Activated T-cell treated with anti-CD3 and anti-CD28 coated beads, Interleukin-2, amount 50 U/mL, for 1 hour (primary cell): ENCODE data around the gene R3HDM2.

Source experiments
- DNase-seq: peaks from one replicate; pipeline ENCODE4 v3.0.0-alpha.2; 2020

The R3HDM2 gene

DNA sequence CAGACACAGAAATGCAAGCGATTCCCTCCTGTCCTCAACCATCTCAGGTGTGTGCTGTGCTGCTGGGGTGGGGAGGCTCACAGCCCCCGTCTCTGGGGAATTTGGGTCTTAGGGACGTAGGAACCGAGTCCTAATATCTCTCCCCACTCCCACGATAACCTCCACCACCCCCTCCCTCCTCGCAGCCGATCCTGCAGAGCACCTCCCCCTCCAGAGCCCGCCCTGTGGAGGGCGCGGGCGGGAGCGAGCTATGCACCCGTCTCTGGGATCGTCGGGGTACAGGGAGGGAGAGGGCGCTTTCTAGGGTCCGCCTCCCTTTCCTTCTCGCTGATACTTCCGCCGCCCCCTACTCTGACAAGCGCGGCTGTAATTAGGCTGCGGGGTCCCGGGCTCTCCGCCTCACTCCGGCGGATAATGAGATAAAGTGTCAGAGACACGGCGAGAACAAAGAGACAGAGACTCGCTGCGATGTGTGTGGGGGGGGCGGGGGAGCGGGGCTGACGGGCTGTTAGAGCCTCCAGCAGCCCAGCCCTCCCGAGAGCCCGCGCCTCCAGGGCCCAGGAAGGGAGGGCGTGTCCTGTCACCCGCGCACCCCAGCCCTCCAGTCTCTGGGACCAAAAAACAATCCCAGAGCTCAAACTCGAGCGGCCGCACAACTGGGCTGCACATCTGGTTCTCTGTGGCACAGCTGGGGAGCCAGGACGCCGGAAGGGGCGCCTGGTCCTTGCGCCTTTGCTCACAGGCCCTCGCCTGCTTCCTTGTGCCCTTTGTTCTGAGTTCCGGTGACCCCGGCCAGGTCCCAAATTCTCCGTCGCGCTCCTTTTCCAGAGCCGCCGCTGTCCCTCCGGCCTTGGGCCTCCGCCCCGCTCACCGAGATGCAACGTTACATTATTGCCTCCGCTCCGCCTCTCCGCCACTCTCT, 192.7 kb downstream of the R3HDM2 start:
- peak; percentile 49 for DNase-seq

DNA sequence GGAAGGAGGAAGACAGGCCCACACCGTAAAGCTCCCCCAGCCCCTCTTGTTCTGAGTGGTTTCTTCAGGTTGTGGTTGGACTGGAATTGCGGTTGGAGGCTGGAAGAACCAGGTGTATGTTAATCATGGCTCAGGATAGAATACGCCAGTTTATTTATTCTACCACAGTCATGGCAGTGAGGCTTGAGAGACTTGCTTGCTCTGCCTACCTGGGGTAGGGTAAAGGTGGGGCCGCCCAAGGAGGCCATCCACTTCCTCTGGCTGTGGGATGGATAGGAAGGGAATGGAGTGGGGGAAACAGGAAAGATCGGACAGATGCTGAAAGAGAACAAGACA, 193.3 kb downstream of the R3HDM2 start:
- DNase-seq, result no peak

DNA sequence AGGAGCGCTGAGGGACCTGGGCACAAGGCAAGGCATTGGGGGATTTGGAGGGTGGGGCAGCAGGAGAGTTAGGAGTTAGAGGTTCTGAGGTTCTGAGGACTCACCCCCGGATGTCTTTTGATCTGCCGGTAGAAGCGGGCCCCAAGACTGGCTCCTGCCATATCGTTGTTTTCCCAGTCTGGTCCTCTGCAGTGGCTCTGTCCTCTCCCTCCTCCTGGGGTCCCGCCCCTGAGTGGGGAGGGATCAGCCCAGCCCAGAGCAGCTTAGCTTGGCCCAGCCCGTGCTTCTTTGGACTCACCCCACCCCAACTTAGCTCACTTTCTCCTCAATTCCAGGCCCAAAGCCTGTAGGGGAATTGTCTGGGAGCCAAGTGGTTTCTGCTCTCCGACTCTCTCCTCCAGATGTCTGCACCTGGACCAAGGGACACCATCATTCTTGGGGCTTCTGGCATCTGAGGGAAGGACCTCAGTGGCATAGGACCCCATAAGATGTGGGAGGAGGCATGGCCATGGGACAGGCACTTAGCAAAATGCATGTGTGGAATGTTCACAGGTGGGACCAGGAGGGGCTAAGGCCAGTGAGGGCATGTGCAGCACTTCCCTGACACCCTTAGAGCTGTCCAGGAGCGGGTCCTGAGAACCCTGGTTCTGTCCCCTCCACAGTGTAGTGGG, 193.8 kb downstream of the R3HDM2 start:
- no peak for DNase-seq

DNA sequence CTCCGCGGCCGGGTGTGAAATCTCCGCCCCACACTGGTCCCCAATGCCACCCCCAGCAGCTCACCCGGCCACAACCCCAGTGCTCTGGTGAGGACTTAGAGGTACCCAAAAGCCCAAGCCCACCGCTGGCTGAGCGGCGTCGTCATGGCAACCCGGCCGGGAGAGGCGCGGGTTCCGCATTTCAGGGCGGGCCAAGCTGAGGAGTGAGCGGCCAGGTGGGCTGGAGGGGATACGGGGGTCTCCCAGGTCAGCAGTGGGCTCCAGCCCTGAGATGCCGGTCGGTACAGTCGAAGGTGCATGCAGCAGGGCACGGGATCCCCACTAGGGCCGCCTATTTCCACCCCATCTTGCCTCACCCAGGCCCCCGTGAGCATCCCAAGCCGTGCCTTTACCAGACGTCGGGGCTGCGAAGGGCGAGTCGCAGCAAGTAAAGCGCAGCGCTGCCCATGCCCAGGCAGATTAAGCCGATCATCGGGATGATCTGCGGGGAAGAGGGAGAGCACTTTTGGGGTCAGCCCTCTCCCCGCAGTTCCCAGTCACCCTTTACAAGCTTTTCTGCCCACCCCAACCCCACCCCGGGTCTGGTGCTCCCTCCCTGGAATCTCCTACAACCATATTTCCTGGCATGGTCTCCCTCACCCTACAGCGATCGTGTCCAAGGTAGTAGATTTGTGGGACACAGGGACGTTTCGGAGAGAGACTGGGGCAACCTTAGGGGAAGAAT, 194.5 kb downstream of the R3HDM2 start:
- no peak for DNase-seq

DNA sequence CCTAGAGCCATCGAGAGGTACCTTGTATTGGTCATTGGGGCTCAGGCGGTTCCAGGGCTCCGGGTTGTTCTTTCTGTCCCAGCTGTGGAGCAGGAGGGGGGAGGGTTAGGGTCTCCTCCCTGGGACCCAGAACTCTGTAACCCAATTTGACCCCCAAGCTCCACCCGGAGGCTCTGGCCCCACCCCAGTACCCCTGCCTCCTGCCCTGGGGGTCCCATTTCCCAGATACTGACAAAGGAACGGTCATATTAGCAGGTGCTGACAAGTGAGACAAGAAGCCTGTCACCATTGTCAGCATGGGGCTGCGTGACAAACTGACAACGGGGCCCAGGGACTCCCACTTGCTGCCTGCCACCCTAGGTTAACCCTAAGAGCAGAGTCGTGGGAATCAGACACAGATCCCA, 195.1 kb downstream of the R3HDM2 start:
- DNase-seq, result no peak

DNA sequence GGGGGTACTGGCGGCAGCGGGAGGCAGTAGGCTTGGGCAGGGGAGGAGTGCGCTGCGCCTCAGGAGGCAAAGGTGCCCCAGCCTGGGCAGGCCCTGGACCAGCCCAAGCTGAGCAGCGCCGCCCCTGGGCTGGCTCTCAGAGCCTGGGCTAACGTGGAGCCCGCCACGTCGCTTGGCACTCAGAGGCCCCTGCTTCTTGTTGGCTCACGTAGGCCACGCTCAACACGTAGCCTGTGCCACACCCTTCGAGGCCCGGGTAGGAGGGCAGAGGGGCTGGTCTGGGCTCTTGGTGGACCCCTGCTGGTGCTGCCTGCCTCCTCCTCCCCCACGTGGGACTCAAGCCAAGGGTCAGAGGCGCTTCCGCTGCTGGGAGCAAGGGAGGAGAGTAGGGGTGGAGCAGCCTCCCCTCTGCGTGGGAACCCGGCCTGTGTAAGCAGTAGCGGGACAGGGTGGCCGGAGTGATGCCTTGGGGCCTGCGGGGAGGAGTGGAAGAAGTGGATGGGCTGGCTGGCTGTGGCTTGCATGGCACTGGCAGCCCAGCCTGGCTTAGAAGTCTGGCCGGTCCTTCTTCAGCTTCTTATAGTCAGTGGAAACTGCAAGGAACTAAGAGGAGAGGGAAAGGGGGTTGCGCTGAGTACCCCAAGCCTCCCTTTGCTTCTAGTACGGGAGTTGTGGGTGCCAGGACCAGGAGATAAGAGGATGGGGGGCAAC, 195.7 kb downstream of the R3HDM2 start:
- no peak for DNase-seq

DNA sequence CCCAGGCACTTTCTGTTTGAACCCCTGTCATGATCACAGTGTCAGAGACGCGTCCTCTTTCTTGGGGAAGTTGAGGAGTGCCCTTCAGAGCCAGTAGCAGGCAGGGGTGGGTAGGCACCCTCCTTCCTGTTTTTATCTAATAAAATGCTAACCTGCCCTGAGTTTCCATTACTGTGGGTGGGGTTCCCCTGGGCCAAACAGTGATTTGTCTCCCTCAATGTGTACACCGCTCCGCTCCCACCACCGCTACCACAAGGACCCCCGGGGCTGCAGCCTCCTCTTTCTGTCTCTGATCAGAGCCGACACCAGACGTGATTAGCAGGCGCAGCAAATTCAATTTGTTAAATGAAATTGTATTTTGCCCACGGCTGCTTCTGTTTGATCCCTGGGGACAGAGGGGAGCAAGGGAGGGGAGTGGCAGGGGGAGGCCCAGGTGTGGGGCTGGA, 196.2 kb downstream of the R3HDM2 start:
- no peak for DNase-seq

DNA sequence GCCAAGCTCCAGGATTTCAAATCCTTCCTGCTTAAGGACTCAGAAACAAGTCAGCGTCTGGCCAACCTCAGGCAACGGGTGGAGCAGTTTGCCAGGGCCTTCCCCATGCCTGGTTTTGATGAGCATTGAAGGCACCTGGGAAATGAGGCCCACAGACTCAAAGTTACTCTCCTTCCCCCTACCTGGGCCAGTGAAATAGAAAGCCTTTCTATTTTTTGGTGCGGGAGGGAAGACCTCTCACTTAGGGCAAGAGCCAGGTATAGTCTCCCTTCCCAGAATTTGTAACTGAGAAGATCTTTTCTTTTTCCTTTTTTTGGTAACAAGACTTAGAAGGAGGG, 196.6 kb downstream of the R3HDM2 start:
- no peak for DNase-seq

DNA sequence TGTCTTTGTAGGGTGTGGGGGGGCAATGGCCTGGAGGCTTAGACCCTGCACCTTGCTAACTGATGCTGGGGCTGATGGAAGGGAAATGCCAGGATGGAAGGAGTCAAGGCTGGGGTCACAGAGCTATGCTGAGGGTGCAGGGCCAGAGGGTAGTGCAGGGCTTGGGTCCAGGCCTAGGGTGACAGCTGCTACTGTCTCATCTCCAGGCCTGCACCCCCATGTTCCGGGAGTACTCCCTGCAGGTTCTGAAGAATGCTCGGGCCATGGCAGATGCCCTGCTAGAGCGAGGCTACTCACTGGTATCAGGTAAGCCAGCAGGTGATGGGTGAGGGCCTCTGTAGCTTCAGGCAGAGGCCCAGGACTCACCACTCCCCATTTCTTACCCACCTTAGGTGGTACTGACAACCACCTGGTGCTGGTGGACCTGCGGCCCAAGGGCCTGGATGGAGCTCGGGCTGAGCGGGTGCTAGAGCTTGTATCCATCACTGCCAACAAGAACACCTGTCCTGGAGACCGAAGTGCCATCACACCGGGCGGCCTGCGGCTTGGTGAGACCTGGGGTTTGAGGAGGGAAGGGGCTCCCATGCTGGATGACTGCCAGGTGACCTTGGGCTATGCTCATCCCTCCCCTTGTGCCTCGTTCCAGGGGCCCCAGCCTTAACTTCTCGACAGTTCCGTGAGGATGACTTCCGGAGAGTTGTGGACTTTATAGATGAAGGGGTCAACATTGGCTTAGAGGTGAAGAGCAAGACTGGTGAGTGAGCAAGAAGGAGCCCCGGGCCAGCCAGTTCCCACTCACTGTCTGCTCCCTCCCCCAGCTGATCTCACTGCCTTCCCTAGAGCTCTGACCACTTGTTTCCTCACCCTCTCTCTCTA, 197.2 kb downstream of the R3HDM2 start:
- no peak for DNase-seq

DNA sequence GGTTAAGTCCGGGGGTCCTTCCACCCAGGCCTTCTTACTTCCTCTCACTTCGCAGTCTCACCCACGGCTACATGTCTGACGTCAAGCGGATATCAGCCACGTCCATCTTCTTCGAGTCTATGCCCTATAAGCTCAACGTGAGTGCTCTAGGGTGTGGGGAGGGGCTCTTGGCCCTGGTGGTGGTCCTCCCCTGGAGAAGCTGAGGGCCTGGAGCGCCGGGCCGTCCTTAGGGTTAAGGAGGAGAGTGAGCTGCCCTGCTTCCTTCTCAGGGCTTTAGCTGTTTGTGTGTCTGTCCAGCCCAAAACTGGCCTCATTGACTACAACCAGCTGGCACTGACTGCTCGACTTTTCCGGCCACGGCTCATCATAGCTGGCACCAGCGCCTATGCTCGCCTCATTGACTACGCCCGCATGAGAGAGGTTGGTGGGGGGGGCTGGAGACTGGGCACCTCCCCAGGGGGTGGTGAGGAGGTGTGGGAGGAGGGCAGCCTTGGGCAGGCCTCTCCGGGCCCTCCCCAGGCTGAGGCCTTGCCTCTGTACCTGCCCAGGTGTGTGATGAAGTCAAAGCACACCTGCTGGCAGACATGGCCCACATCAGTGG, 198.6 kb downstream of the R3HDM2 start:
- no peak for DNase-seq

DNA sequence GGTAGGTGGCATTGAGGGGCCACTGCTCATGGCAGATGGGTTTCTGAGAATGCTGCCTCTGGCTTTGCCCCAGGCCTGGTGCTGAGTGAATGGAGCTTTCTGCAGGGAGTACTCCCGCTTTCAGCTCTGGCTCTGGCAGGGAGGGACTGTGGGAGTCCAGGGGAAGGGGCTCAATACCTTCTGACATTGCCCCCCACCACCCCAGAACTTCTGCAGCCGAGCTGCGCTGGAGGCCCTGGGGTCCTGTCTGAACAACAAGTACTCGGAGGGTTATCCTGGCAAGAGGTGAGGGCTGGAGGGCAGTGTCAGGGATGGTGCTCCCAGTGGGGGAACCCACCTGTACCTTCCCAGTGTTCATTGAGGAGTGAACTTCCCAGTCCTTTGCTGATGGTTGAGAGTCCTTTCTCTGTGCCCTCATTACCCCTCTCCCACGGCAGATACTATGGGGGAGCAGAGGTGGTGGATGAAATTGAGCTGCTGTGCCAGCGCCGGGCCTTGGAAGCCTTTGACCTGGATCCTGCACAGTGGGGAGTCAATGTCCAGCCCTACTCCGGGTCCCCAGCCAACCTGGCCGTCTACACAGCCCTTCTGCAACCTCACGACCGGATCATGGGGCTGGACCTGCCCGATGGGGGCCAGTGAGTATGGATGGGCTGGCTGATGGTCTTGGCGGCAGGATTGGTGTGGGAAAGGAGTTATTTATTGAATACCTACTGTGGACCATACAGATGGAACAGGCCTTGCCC, 199.4 kb downstream of the R3HDM2 start:
- no peak for DNase-seq

DNA sequence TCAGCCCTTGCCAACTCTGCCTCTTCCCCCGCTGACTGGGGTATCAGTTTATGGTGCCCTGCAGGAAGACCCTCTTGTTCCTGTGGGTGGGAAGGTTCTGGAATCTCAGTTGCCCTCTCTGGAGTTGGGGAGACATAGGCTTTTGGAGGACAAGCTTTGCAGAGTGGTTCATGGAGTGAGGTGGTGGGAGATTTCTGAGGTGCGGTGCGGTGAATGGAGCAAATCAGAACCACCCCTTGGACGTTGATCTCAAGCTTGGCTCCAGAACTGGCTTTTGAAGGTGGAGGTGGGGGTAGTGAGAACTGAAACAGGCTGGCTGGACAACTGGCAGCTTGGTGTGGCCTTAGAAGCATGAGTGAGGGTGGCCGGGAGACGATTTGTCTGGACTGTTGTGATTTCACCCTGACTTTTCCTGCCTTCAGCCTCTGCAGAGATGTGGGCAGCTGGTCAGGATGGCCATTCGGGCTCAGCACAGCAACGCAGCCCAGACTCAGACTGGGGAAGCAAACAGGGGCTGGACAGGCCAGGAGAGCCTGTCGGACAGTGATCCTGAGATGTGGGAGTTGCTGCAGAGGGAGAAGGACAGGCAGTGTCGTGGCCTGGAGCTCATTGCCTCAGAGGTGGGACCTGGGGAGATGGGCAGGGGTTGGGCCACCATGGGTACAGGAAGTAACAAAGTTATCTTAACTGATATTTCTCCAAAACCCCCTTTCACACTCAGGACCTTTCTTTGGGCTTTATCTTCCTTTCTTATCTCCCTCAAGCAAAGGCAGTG, 200.3 kb downstream of the R3HDM2 start:
- no peak for DNase-seq

DNA sequence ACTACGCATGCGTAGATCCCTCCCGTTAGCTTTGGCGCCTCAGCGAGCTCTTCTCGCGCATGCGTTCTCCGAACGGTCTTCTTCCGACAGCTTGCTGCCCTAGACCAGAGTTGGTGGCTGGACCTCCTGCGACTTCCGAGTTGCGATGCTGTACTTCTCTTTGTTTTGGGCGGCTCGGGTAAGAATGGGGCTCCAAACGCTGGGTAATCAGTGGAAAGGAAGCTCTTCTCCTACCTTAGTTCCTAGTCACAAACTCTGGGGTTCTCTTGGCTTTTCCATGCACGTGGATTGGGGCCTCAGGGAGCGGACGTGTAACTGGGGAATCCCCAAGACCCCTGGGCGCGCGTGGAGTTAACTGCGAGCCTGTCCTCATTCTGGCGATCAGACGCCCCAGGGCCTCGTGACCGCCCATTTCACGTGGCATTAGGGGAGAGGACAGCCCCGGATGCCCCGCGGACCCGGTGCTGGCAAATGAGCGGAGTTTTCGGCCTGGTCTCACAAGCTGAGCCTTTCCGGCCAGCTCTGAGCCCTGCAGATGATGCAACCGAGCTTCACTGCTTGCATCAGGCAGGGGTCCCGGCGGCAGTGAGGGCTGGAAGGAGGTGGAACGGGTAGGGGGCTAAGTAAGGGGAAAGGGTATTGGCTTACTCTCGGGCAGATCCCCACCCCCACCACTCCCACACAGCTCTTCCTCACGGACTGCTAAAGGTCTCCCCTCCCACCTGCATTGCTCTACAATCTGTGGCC, 201.0 kb downstream of the R3HDM2 start, which contains the start of gene SHMT2:
Gene SHMT2 (plus strand): TSS at position 78 of the 747 bp plus-strand sequence. CDS start 68 bp downstream, at position 146.
- peak; percentile 86 for DNase-seq

DNA sequence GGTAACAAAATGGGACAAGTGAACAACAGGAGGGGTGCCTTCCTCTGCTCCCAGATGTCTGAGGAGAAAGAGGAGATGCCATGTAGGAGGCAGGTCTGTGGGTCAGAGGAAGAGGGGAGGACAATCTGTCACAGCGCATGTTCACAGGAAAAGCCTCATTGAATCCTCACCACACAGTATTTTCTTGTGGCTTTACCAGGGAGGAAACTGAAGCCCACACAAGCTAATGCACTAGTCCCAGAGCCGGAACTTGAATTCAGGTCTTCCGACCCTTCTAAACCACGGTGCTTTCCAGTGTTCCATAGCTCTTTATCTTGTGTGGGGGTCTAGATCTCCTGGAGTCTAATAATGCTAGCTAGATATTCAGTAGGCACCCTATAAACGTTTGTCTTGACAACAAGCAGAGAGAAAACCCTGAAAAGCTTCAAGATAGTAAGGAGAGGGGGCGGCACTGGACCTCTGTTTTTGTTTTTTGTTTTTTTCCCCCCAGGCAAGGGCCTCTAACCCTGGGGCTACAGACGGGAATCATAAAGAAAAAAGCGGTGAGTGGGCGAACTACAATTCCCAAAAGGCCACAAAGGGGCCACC, 201.7 kb downstream of the R3HDM2 start:
- DNase-seq, result no peak

DNA sequence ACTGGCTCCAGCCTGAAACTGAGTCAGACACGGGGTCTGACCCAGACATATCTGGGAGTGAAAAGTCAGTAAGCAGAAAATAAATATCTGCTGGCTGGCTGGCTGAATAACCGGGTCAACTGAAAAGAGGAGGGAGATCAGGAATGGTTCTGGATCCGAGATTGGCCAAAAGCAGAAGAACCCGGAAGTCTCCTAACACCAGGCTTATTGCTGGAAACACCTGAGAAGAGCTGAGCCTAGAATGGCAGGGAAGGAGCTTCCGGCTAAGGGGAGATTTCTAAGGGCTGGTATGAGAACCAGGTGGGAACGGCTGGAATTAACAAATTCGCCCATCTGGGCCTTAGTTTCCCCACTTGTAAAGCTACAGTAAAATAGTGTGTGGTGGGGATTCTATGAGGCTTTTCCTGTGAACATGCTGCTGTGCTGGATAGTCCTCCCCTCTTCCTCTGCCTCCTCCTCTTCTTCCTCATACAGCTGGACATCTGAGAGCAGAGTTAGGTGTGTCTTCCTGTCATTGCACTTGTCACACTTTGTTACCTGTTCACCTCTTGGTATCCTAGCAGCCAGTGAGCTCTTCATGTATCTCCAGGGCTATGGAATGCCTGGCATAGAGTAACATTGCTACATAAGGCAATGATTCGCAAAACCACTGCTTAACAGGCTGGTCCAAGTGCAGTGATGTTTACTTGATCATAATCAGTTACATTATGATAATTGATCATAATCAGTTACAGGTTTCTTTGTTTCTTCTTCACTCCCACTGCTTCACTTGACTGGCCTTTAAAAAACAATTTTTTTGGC, 203.3 kb downstream of the R3HDM2 start:
- DNase-seq, result no peak

DNA sequence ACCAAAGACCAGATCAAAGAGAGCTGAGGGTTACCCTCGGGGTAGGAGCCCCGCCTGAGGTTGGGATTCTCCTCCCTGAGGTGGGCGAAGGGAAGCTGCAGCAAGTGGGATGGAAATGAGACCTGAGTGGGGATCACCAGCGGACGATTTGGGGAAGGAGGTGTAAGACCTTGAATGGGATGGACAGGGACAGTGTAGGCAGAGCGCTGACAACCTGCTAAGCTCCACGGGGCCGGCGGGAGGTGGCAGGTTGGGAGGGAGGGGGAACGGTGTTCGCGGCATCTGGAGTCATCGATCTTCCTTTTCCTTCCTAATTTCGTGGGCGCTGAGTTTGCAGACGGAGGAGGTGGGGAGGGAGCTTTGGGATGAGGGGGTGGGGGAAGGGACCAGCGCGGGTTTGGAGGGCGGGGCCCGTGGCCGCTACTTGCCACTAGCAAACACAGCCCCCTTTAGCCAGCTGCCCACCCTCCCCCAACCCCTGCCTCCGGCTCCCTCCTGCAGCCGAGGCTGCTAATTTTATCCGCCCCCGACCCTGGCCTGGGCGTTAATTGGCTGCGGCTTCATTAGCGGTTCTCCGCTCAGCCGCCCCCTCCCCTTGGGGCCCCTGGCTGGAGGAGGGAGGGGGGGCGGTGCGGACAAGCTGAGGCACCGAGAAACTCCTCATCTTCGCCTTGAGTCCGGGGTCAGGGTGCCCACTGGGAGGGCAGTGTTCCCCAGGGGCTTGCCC, 204.1 kb downstream of the R3HDM2 start:
- DNase-seq, result no peak

DNA sequence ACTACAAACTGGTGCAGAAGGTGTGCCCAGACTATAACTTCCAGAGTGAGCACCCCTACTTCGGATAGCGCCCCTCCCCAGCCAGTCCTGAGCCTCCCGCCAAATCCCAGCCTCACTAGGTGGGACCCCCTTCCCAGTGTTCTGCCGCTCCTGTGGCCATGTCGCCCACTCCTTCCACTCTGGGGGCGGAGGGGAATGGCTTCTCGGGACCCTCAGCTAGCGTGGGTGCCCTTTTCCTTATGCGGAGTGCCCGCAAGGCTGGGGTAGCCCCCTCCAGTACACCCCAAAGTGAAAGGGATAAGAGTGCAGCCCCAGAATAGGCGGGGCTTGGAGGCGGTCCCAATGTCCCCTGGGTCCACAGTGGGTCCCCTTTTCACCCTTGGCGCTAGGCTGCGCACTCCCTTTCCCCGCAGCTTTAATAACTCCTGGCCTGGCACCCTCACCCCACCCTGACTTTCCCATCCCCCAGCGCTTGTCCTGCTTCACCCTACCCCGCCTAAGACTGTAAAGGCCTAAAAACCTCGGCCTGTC, 205.1 kb downstream of the R3HDM2 start:
- DNase-seq, result no peak
